Lung (tissue), 12 donors: ENCODE measurements around the gene TAC4. TPM values are rescaled to one million over a fixed set of nuclear protein-coding genes. Genes with fewer than 3 reads are reported as not detected.

Source experiments
- ATAC-seq: fragments of 200-7000 bp; cut with Tn5 transposase; one replicate; pipeline ENCODE4 v1.9.1; 2020; ENCODE audit warnings: moderate number of reproducible peaks; ENCODE audit not compliant: insufficient read depth, low FRiP score
- DNase-seq, 3 donors: peaks; one replicate each; pipeline ENCODE4 v3.0.0-alpha.2; 2013 to 2017
- H3K27ac ChIP-seq, 2 donors: one replicate each; pipeline ENCODE4 v1.5.1; 2013; ENCODE audit warnings: mild to moderate bottlenecking in 2 of 2, moderate library complexity in 2 of 2, control low read depth in 1 of 2, inconsistent platforms in 1 of 2, low read depth in 1 of 2, low read length in 1 of 2
- H3K27me3 ChIP-seq, 3 donors: one replicate each; pipeline ENCODE4 v1.5.1; 2013; ENCODE audit warnings: low read length in 2 of 3; ENCODE audit not compliant: control insufficient read depth in 3 of 3, insufficient read depth in 3 of 3
- H3K36me3 ChIP-seq, 4 donors: one replicate each; pipeline ENCODE4 v1.5.1; 2013; ENCODE audit warnings: low read length in 4 of 4, mild to moderate bottlenecking in 1 of 4, moderate library complexity in 1 of 4; ENCODE audit not compliant: control insufficient read depth in 4 of 4, insufficient read depth in 4 of 4
- H3K4me1 ChIP-seq, 5 donors: one replicate each; pipeline ENCODE4 v1.5.1; 2013; ENCODE audit warnings: low read length in 5 of 5, mild to moderate bottlenecking in 2 of 5, moderate library complexity in 1 of 5; ENCODE audit not compliant: control insufficient read depth in 5 of 5, insufficient read depth in 5 of 5
- H3K4me3 ChIP-seq: one replicate; pipeline ENCODE4 v1.5.1; 2013; ENCODE audit warnings: mild to moderate bottlenecking, control low read depth, moderate library complexity
- H3K9ac ChIP-seq, 2 donors: one replicate each; pipeline ENCODE4 v1.5.1; 2013; ENCODE audit warnings: low read length in 2 of 2, control low read depth in 1 of 2; ENCODE audit not compliant: insufficient read depth in 1 of 2
- H3K9me3 ChIP-seq, 4 donors: one replicate each; pipeline ENCODE4 v1.5.1; 2013; ENCODE audit warnings: low read length in 3 of 4, mild to moderate bottlenecking in 1 of 4, moderate library complexity in 1 of 4; ENCODE audit not compliant: control insufficient read depth in 4 of 4, insufficient read depth in 3 of 4
- WGBS, 2 donors: extraction: QIAGEN DNeasy Blood & Tissue Kit; methylation state at CpG; one replicate each; pipeline ENCODE4 v1.1.7; 2013; 5-methylcytosine and 5-hydroxymethylcytosine counted together
- polyA plus RNA-seq, 2 donors: library from polyadenylated mRNA; stranded (reverse); fragments of 200-250 nt; gene quantifications; one replicate each; pipeline ENCODE4 v1.2.1, GENCODE V29; 2013
- total RNA-seq, 2 donors: library from RNA; depleted of rRNA in 1 of 2; stranded (reverse); fragments of >200 nt in 1 of 2; gene quantifications; one replicate each; pipeline ENCODE4 v1.2.1, GENCODE V29; 2014 to 2021
- TF ChIP-seq, protein P1 (sequence below): IDR thresholded peaks from 2 replicates; pipeline ENCODE4 v1.5.1; 2012; ENCODE audit warnings: mild to moderate bottlenecking; ENCODE audit errors: control extremely low read depth, extremely low read depth
- donor health status: control.
- donor health status: control.
- donor health status: Bipolar disorder and iron deficiency.
- donor health status: healthy.
- donor health status: DM: yes; HTN: yes; CAD: no.

TAC4 gene
- total and polyA plus RNA-seq, 4 donors, result not detected

DNA sequence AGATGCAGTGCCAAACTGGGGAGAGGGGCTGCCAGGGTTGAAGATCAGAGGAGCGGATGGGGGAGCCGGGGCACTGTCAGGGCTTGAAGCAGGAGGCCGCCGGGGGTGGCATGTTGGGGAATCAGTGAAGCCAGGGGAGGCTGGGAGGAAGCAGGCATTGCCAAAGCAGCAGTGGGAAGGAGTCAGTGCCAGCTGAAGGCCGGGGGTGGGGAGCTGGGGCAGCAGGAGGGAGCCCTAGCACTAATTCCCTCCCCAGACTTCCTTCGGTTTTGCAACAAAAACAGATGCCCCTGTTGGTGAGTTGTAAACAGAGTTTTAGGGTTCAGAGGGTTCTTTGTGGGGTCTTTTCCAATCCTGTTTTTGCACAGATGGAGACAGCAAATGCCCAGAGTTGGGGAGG is 10.9 kb upstream of the TAC4 start:
- no peak for DNase-seq
- Histone ChIP-seq H3K9ac (no peak overlapping the region), H3K4me1 (no peaks in the 10 kb centered on the region), H3K9me3 (no peaks in the 10 kb centered on the region), H3K27me3 (peaks cover 0 to 3% (median 0%) of the 10 kb centered on the region in 3 donors), H3K27ac (no peak overlapping the region), H3K4me3 (no peak overlapping the region), H3K36me3 (no peaks in the 10 kb centered on the region)
- WGBS, 2 donors, result 17 to 51% methylated on average over 6 of the region's 6 CpGs
- no peak for ATAC-seq
- TF ChIP-seq, protein P1, sequence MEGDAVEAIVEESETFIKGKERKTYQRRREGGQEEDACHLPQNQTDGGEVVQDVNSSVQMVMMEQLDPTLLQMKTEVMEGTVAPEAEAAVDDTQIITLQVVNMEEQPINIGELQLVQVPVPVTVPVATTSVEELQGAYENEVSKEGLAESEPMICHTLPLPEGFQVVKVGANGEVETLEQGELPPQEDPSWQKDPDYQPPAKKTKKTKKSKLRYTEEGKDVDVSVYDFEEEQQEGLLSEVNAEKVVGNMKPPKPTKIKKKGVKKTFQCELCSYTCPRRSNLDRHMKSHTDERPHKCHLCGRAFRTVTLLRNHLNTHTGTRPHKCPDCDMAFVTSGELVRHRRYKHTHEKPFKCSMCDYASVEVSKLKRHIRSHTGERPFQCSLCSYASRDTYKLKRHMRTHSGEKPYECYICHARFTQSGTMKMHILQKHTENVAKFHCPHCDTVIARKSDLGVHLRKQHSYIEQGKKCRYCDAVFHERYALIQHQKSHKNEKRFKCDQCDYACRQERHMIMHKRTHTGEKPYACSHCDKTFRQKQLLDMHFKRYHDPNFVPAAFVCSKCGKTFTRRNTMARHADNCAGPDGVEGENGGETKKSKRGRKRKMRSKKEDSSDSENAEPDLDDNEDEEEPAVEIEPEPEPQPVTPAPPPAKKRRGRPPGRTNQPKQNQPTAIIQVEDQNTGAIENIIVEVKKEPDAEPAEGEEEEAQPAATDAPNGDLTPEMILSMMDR, result no peak

DNA sequence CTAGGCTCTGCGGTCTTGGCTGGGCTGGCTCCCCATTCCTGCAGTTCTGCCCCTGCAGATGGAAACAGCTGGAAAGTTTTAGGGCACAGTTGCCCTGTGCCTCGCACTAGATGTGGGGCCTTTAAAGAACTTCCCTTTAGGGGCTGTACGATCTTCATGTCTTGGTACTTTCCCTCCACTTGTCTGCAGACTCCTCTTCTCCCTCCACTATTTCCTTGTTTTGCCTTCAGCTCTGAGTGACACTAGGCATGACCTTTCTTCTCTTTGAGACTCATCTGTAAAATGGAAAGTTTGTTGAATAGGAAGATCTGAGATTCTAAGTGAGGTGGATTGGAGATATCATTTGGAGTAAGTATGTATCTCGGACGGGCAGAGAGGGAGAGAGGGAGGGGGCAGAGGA is 6.3 kb upstream of the TAC4 start:
- H3K36me3 ChIP-seq, result no peaks in the 10 kb centered on the region
- DNase-seq (no peak), ATAC-seq (no peak)
- H3K4me3 ChIP-seq, result no peak overlapping the region
- peaks cover 0 to 11% (median 5%) of the 10 kb centered on the region in 3 donors for H3K27me3 ChIP-seq
- TF ChIP-seq, protein P1, result no peak
- H3K27ac ChIP-seq, result no peak overlapping the region
- H3K9me3 ChIP-seq, result no peaks in the 10 kb centered on the region
- peaks cover 0 to 10% (median 0%) of the 10 kb centered on the region in 5 donors for H3K4me1 ChIP-seq
- 78 to 83% methylated on average over 5 of the region's 5 CpGs for WGBS, 2 donors
- no peak overlapping the region for H3K9ac ChIP-seq

DNA sequence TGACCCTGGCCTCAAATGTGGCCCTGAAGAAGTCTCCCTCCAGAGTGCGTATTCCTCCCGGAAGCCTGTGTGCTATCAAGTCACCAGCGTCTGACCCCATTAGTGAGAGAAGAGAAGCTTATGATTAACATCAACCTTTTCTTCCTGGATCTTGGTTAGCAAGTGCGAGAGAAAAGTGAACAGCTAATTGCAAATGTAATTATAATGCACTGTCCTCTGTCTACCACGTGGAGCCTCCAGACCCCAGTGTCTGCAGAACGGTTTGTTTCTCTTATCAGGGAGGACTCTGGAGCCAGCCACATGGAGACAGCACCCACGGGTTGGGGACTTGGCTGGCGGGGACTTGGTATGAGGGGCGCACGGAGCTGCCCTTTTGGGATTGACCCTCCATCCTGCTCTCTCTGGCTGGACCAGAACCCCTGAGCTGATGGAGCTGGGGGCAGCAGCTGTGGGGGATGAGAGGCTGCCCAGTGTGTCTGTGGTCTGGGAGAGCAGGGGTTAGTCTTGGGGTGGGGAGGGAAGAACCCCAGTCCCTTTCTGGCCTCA is 5.7 kb upstream of the TAC4 start:
- ATAC-seq (no peak), DNase-seq (no peak)
- peaks cover 0 to 11% (median 5%) of the 10 kb centered on the region in 3 donors for H3K27me3 ChIP-seq
- 77 to 82% methylated on average over 10 of the region's 10 CpGs for WGBS, 2 donors
- no peaks in the 10 kb centered on the region for H3K36me3 ChIP-seq
- no peak overlapping the region for H3K4me3 ChIP-seq
- H3K4me1 ChIP-seq, result peaks cover 0 to 10% (median 0%) of the 10 kb centered on the region in 5 donors
- no peak overlapping the region for H3K27ac ChIP-seq
- no peak overlapping the region for H3K9ac ChIP-seq
- H3K9me3 ChIP-seq, result no peaks in the 10 kb centered on the region
- TF ChIP-seq, protein P1, result no peak
